ENCODE data around the gene LLPH.

LLPH gene

DNA sequence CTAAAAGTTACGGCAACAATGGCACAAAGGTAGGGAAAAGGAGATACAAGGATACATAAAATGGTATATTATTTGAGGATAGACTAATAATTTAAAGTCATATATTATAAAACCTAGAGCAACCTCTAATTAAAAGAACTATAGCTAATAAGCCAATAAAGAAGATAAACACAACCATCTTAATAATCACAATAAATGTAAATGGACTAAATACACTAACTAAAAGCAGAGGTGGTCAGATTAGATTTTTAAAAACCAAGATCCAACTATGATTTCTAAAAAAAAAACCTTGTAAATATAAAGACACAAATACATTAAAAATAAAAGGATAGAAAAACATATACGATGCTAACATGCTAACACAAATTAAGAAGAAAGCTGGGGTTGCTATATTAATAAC is 10.7 kb upstream of the LLPH start:
- DNase-seq: no peak

DNA sequence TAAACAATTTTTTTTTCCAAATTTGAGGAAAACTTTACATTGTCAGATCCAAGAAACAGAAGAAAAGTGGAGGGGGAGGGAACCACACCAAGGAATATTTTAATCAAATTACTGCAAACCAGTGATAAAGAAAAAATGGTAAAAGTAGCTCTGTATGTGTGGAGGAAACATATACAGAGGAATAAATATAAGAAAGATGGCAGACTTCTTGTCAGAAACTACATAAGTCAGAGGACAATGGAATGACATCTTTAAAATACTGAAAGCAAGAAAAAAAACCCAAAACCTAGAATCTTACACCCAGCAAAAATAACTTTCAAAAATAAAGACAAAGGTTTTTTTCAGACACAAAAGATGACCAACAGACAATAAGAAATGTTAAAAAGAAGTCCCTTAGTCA is 10.2 kb upstream of the LLPH start:
- no peak for DNase-seq

DNA sequence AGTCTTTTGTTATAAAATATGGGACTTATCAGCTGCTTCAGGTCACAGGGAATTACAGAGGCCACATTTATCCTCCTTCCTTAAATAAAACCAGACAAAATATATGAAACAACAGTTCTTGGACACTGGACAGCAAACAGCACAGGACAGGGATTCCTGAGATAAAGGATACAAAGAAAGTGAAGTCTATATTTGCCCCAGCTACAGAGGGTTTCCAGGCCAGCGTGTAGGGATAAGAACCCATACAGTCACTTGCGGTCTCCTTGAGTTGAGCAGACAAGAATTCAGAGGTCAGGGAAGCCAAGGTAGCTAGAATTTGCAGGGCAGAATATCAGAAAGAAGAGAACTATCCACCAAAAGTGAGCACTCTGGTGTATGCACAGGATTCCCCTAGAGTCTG is 8.8 kb upstream of the LLPH start:
- DNase-seq: no peak

DNA sequence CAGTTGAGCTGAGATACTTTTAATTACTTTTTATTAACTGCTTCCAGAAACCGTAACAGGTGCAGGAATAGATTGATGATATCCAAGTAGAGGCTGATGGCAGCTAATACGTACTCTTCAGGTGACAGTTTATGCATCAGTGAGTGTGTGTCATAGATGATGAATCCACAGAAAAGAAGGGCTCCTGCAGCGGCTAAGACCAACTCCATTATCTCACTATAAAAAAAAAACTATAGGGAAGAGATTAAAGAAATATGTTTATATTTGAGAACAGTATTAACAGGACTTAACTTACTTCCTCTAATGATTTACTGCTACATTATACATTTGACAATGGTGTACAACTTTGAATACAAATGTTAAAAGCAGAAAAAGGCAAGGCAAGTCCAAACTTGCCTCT is 7.4 kb upstream of the LLPH start:
- DNase-seq: no peak

DNA sequence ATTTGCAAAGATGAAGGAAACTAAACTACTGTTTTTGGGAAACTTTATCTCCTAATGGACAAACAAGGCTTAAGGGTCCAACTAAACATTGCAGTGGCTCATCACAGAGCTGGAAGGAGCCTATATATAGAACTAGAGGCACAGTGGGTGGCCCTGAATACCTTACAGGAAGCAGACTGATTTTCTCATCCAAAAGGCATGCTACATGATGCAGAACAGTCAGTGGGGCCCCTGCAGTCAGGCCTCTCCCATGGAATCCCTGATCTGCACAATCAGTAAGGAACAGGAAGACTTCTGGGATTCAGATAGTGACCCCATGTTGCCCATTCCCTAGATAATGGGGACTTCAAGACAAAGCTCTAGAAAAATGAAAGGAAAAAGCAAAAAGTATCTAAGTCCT is 1.9 kb upstream of the LLPH start:
- DNase-seq: no peak

DNA sequence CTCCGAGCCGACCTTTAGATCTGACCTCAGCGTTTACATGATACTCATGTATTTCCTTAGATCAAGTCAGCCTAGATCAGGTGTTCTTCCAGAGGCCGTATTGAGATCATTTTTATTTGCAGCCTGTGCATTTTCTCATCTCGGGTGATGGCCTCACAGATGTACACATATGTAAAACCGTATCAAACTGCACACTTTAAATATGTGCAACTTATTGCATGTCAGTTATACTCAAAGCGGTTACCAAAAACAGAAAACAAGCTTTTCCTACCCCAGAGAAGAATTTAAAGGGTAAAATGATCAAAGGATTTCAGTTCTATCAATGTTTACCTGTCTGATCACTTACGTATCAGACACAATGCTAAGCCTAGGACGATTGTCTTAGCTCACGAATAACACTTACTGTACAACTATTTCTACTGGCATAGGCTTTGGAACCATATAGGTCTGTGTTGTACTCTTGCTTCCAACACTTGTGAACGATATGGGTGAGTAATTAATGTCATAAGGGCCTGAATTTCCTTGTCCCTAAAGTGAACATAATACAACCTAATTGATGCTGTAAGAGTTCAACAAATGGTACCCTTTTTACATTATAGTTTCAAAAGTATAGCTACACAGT is 628 bp upstream of the LLPH start:
- no peak for DNase-seq

DNA sequence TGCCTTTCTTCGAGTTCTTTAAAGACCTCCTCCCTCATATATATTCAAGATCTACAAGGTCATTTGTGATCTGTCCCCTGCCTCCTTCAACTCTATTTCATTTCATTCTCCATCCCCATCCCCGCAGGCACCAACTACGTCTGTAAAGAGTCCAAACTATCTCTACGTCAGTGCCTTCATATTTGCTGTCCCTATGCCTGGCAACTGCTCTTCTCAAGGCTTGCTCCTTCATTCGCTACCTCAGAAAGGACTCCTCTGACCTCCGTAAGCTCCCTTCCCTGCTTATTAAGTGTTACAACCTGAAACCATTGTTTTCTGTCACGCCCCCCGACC is 650 bp downstream of the LLPH start:
- no peak for DNase-seq

DNA sequence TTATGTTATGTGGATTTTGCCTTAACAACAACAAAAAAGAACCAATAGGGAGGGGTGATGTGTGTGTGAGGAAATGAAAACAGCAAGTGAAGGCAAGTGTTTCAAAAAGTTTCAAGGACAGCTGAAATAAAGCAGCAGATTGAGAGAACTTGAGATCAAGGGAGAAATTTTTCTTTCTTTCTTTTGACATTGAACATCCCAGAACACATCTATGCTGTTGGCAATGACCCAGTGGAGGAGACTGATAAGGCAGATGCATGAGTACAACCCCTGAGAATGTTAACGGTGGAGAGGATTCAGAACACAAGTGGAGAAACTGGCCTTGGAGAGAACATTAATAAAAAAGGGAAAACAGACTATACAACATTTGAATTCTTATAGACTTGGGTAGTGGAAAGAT is 2.9 kb downstream of the LLPH start:
- no peak for DNase-seq

DNA sequence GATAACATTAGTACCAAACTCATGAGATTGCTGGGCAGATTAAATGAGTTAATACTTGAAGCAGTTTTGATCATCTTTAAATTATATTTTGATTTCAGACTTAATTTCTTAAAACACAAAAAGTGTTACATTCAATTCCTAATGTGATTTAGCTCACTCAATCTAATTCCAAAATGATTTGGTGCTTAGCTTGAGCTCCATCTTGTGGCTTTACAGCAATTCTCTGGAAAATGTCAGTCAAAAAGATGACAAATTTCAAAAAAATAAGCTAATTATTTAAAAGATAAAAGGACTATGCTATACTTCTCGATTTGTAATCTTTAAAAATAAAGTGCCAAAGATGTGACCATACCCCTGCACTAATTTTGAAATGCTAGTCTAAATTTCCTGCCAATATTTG is 10.1 kb downstream of the LLPH start:
- no peak for DNase-seq

DNA sequence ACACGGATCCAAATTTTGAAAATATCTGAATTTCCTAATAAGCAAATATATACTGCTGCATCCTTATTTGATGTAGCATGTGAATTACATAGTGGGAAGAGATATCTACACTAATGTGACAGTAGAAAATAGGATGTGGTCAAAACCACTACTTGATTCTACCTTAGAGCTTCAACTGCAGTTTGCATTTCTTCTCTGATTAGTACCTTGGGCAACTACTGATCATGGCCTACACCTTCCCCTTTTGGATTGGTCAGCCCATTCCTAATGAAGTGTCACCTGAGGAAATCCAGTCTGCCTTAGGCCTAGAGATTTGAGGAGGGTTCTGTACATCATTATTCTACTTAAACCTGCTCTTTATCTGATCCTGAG is 10.7 kb downstream of the LLPH start:
- no peak for DNase-seq

DNA sequence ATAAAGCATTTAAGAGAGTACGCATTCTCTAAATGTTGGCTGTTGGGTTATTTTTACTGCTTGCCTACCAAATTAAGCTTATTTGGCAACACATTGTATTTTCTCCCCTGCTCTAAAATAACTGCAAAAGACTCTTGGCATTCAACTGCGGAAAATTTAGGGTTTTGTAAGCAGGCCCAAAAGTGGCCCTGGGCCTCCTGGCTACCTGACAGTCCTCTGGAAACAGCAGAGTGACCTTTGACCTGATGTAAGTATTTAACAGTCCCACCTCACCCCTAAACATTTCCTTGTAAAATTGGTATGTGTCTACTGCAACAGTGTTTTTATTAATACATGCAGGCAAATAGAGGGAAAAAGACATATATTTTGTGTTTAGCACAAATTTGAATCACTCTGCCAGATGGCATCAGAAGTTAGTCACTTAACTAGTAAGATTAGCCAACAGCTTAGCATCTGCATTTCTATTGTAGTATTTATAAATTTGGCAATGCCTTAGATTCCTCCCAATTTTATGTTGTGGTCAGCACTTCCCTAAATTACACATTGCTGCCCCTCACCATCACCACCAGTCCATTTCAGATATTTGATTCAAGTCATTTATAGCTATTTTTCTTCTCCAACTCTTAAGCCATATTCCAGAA is 11.2 kb downstream of the LLPH start:
- no peak for DNase-seq

DNA sequence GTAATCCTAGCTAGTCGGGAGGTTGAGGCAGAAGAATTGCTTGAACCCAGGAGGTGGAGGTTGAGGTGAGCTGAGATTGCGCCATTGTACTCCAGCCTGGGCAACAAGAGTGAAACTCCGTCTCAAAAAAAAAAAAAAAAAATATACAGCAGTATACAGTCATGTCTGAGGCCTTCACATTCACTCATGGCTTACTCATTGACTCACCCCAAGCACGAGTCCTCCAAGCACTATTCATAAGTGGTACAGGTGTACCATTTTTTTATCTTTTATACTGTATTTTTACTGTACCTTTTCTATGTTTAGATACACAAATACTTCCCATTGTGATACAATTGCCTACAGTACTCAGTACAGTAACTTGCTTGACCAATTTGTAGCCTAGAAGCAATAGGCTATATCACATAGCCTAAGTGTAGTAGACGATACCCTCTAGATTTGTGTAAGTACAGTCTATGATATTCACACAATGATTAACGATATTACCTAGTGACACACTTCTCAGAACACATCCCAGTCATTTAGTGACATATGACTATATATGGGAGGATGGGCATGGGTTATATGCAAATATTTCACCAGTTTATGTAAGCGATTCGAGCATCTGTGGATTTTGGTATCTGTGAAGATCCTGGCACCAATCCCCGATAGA is 12.2 kb downstream of the LLPH start:
- no peak for DNase-seq

DNA sequence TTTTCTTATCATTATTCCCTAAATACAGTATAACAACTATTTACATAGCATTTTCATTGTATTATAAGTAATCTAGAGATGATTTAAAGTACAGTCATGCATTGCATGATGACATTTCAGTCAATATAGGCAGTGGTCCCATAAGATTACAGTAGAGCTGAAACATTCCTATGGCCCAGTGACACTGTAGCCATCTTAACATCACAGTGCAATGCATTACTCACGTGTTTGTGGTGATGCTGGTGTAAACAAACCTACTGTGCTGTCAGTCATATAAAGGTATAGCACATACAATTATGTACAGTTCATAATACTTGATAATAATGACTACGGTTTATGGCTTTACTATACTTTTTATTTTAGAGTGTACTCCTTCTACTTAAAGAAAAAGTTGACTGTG is 13.3 kb downstream of the LLPH start:
- DNase-seq: no peak

DNA sequence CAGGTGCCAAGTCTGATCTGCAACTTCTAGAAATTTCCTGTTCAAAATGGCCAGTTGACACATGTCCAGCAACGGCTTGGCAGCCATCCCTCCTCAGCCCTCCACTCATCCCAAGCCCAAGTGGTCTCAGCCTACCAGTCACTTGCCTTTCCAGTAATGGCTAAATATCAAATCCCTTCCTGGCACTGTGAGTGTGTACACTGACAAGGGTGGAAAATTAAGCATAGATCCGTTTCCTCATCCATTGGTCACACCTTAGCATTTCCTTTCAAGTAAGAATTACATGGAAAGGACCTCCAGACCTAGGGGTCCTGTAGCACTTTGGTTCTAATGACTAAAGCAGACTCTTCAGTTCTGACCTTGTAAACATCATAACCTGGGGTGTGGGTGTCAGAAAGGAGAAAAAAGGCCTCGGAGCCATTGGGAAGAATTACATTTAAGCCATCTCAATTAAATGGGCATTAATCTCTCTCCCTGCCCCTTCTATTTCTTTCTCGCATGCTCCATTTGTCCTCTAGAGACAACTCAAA is 15.4 kb downstream of the LLPH start:
- DNase-seq: no peak

DNA sequence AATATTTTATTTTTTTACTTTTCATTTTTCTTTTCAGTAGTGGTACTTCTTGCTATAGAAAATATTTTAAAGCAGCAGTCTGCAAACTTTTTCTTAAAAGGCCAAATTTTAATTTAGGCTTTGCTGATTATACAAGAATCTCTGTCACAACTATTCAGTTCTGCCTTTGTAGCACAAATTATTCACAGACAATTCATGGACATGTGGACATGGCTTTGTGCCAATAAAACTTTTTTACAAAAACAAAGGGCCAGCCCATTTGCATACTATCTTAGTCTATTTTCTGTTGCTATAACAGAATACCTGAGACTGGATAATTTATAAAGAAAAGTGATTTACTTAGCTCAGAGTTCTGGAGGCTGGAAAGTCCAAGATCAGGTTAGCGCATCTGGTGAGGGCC is 17.1 kb downstream of the LLPH start:
- no peak for DNase-seq

DNA sequence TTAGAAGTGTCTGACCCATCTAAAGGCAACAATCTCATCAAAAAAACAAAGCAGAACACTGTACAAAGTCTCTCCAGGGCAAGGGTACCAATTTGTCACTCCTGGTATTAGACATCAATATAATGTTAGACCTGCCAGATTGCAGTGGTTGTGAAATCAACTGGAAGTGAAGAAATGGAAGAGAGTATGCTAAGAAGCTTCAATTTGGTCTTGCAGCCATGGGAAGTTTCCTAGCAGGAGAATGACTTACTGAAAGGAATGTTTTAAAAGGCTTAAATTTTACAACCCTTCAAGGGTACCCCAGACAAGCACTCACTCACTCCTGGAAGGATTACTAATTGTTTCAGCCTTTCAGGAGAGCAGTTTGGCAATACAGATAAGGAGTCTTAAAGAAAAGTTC is 18.9 kb downstream of the LLPH start:
- no peak for DNase-seq

DNA sequence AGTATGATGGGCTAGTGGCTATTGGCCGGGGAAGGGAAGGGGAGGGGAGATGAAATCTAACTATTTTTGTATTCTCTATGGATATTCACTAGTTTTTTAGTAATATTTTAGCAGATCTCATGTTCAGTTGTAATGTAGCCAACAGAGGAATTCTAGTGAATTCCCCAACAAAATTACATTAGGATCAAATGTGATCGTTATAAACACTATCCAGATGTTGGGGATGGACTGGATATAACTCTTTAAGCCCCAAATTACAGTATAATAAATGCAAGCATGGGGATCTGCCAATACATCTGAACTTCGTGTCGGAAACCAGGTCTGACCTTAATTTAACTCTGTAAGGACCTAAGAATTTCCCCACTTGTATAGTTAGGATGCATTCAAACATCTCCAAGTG is 21.5 kb downstream of the LLPH start:
- DNase-seq: no peak

DNA sequence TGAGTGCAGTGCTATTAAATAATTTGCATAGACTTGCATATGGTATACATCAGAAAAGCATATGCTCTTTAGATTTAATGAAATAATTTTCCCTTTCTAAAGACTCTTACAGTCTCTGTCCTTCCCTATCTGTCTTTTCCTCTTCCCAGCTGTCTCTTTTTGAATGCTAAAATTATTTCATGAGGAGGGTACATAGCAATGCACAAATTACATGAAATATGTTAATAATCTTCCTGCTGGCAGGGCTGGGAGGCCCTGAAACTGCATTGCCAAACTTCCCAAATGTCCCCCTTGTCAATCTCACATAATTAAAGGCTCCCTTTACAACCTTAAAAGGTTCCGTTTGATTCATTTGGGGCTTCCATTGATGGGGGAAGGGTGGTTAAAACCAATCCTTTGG is 22.2 kb downstream of the LLPH start:
- no peak for DNase-seq

DNA sequence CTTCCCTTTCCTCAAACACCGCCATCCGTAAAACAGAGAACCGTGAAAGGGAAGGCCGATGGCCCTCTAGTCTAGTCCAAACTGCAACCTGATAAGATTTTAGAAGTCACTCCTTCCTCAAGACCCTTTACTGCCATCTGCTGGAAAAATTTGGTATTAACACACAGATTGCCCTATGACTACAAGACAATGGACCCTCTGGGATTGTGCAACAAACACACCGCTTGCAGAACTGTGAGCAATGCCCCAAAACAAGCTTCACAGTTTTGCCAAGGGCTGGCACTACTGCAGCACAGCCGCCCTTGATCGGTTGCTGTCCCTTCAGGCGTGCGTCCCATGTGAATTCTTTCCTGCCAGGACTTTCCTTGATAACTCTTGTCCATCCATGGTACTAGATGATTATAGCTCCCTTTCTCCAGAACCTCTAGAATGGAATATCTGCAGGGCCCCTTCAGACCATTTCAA is 23.1 kb downstream of the LLPH start:
- DNase-seq: no peak

DNA sequence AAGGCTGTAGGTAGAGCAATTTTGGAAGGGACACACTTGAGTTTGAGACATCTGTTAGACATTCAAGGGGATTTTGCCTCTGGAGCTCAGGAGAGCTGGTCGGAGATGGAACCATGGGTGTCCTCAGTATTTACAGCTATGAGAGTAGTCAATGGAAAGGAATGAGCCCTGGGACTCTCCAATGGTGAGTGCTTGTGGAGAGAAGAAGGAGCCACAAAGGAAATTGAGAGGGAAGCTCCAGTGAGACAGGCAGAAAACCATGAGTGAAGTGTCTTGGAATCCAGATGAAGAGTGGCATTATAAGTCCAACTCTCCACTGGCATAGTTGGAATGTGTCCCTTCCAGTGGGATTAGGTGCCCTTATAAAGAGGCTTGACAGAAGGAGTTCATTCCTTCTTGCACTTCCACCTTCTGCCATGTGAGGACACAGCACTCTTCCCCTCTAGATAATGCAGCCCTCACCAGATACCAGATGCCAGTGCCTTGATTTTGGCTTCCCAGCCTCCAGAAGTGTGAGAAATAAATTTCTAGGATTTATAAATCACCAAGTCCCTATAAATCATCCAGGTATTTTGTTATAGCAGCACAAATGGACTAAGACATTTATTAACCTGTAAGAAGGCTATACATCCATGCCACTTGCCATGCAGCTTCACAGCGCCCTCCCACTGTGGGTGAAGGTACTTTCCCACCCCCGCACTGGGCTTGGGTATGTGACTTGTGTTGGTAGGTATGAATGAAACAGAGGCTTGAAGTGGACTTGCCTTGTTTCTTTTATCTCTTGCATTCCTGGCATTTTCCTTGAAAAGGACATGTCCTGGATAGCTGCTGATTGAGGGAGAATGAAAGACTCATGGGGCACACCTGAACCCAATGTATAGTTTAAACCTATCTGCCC is 27.3 kb downstream of the LLPH start:
- no peak for DNase-seq

DNA sequence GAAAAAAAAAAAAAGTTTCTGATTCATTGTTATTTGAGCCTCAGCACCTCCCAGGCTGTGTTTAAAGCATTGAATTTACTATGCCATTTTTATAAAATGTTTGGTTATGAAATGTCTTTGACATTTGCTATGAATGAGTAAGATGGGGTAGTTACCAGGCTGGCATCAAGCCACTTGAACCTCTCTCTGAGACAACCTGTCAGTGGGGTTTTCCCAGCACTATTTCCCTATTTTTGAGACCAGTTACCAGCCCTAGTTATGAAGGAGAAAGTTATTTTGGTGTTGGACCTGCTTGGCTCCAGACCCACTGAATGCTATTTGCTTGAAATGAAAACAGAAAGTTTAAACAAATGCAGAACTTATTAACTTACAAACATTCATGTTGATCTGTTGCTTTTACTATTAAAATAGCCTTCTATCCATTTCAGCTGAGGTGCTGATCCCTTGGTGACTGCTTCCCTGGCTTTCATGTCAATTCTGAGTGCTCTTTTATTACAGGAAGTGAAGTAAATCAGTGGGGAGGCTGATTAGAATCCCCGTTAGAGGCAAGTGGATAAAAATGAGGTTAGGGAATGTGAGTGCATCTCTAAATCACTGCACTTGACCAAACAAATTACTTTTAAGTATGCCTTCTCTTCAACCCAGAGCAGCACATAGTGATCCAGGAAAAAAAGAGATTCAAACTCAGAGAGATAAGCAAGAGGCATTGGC is 37.8 kb downstream of the LLPH start:
- DNase-seq: no peak

DNA sequence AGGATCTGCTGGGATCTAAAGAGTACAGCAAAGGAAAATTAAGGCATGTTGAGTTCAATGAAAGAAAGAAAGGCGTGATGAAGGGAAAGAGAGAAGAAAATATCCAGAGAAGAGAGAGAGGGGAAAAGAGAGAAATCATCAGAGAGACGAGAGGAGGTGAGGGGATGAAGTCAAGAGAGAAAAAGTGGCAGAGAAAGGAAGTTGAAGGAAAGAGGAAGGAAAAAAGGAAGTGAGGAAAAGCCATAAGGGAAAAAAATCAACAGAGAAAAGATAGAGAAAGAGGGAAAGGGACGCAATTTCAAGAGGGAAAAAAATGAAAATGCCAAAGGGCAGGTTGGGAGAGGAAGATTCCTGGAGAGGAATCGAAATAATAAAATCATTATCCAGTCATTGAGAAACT is 40.4 kb downstream of the LLPH start:
- DNase-seq: no peak

DNA sequence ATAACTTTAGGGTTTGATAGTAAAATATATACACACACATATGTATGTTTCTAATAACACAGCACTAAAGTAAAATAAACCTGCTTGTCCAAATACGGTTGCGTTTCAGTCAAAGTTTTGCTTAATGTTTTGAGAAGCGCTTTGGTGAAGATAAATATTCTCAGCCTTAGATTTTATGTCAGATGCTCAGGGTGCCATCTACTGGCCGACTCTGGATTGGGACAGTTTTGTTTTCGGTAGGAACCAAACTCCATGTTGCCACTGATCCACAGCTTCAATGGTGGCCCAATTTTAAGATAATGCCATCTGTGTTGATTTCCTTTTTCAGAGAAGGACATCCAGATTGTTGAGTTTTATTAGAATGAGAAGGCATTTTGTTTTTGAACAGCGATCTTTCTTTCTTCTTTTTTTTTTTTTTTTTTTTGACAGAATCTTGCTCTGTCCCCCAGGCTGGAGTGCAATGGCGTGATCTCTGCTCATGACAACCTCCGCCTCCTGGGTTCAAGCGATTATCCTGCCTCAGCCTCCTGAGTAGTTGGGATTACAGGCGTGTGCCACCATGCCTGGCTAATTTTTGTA is 43.1 kb downstream of the LLPH start:
- no peak for DNase-seq
